GM12878 (cell line): ENCODE data around the gene SPATS2L. TPM values are rescaled to one million over a fixed set of nuclear protein-coding genes. Genes with fewer than 3 reads are reported as not detected.

Experiments
- ATAC-seq: fragments of 200-7000 bp; cut with Tn5 transposase; 3 replicates; pipeline ENCODE4 v1.9.1; 2020; ENCODE audit warnings: mild to moderate bottlenecking, moderate library complexity
- BruUV-seq: library from RNA; stranded (reverse); fragments of 400-500 nt; replicated peaks from 2 replicates; lab custom pipeline; 2021; lab: Mats Ljungman, UMichigan
- CTCF ChIA-PET: fragments of 300-600 bp; sonication (Branson Sonifier 250); formaldehyde crosslinking; extraction: SDS; loops from one replicate; lab custom pipeline; 2021; ENCODE audit warnings: inconsistent platforms; lab: Yijun Ruan, JAX
- POLR2A ChIA-PET: fragments of 350-600 bp; formaldehyde crosslinking; extraction: SDS; loops from one replicate; lab custom pipeline; 2021; ENCODE audit warnings: inconsistent platforms; lab: Charles Lee
- RAD21 ChIA-PET: fragments of 300-600 bp; sonication (Branson Sonifier 250); formaldehyde crosslinking; loops from one replicate; lab custom pipeline; 2023; ENCODE audit warnings: antibody characterized with exemption; ENCODE audit not compliant: unreplicated experiment; lab: Charles Lee
- SMC1A ChIA-PET: fragments of 300-600 bp; sonication (Branson Sonifier 250); formaldehyde crosslinking; loops from one replicate; lab custom pipeline; 2023; ENCODE audit not compliant: unreplicated experiment, uncharacterized antibody; lab: Charles Lee
- DNase-seq: peaks from one replicate; pipeline ENCODE4 v3.0.0-alpha.2; 2011; ENCODE audit warnings: low read depth, low spot score
- FAIRE-seq: peaks from 3 replicates; lab custom pipeline; 2011; peaks lifted over from hg19 to GRCh38; lab: Jason Lieb, UNC
- H2AFZ ChIP-seq: 2 replicates; pipeline ENCODE4 v1.6.0; 2011; ENCODE audit warnings: low read depth, low read length, control low read depth; ENCODE audit not compliant: control insufficient read depth
- H3K27ac ChIP-seq: 2 replicates; pipeline ENCODE4 v1.5.1; 2011; ENCODE audit warnings: control low read depth; ENCODE audit not compliant: control insufficient read depth, insufficient read depth
- H3K27me3 ChIP-seq, 2 experiments: replicated peaks in 1 of 2; 2 replicates each; pipeline versions ENCODE4 v1.6.0 to v1.6.1; 2011; ENCODE audit warnings: low read length in 1 of 2; ENCODE audit not compliant: control insufficient read depth in 2 of 2, insufficient read depth in 2 of 2
- H3K36me3 ChIP-seq, 2 experiments: 2 replicates each; pipeline ENCODE4 v1.5.1; 2011; ENCODE audit warnings: low read length in 1 of 2; ENCODE audit not compliant: control insufficient read depth in 2 of 2, insufficient read depth in 2 of 2
- H3K4me1 ChIP-seq: 2 replicates; pipeline ENCODE4 v1.6.1; 2011; ENCODE audit warnings: mild to moderate bottlenecking, low read length, moderate library complexity, mixed read lengths; ENCODE audit not compliant: control insufficient read depth, insufficient read depth
- H3K4me2 ChIP-seq: 2 replicates; pipeline ENCODE4 v1.6.0; 2011; ENCODE audit warnings: control low read depth; ENCODE audit not compliant: control insufficient read depth, insufficient read depth
- H3K4me3 ChIP-seq: fragments of 200-600 bp; sonication (generic); 2 replicates; pipeline ENCODE4 v1.5.1; 2016
- H3K79me2 ChIP-seq: 2 replicates; pipeline ENCODE4 v1.6.0; 2011; ENCODE audit warnings: low read length; ENCODE audit not compliant: control insufficient read depth, insufficient read depth
- H3K9ac ChIP-seq: 2 replicates; pipeline ENCODE4 v1.8.0; 2011; ENCODE audit warnings: low read length, control low read depth, mixed read lengths; ENCODE audit not compliant: control insufficient read depth, insufficient read depth
- H3K9me3 ChIP-seq: replicated peaks from 3 replicates; pipeline ENCODE4 v1.5.1; 2011; ENCODE audit warnings: mild to moderate bottlenecking, low read length; ENCODE audit not compliant: control insufficient read depth, insufficient read depth
- H4K20me1 ChIP-seq: 2 replicates; pipeline ENCODE4 v1.6.0; 2011; ENCODE audit not compliant: control insufficient read depth, insufficient read depth
- CHD2 ChIP-seq: IDR thresholded peaks from 2 replicates; pipeline ENCODE4 v1.6.1; 2011; ENCODE audit warnings: low read depth, low read length, improper control_type of control experiment, borderline replicate concordance
- CREB1 ChIP-seq: IDR thresholded peaks from 2 replicates; pipeline ENCODE4 v1.6.1; 2012; ENCODE audit warnings: low read depth, mild to moderate bottlenecking, inconsistent platforms
- ESRRA ChIP-seq: IDR thresholded peaks from 2 replicates; pipeline ENCODE4 v1.6.1; 2012; ENCODE audit warnings: mild to moderate bottlenecking, low read length, improper control_type of control experiment
- FOS ChIP-seq: IDR thresholded peaks from 3 replicates; pipeline ENCODE4 v1.6.1; 2011; ENCODE audit warnings: borderline replicate concordance; ENCODE audit not compliant: insufficient read length; ENCODE audit errors: extremely low read depth
- KDM1A ChIP-seq: fragments of 200-600 bp; sonication (generic); IDR thresholded peaks from 2 replicates; pipeline ENCODE4 v1.6.1; 2016; ENCODE audit warnings: borderline replicate concordance
- MEF2A ChIP-seq: IDR thresholded peaks from 2 replicates; pipeline ENCODE4 v1.6.1; 2011; ENCODE audit warnings: low read depth, mild to moderate bottlenecking, low read length, moderate library complexity; ENCODE audit not compliant: insufficient read depth
- NBN ChIP-seq: fragments of 450-650 bp; IDR thresholded peaks from 2 replicates; pipeline ENCODE4 v1.6.1; 2016
- NR2F1 ChIP-seq: fragments of 450-650 bp; conservative IDR thresholded peaks from 2 replicates; pipeline ENCODE4 v1.6.1; 2017; ENCODE audit warnings: mild to moderate bottlenecking
- POLR2AphosphoS5 ChIP-seq: IDR thresholded peaks from 2 replicates; pipeline ENCODE4 v1.6.1; 2011; ENCODE audit warnings: mild to moderate bottlenecking, low read length, inconsistent platforms
- RELA ChIP-seq: fragments of 450-650 bp; IDR thresholded peaks from 2 replicates; pipeline ENCODE4 v1.8.0; 2014; ENCODE audit warnings: borderline replicate concordance; ENCODE audit not compliant: partially characterized antibody
- STAT1 ChIP-seq: fragments of 450-650 bp; conservative IDR thresholded peaks from 2 replicates; pipeline ENCODE4 v1.6.1; 2014; ENCODE audit warnings: antibody characterized with exemption, mild to moderate bottlenecking
- SUZ12 ChIP-seq: fragments of 200-600 bp; sonication (generic); IDR thresholded peaks from one replicate; pipeline ENCODE4 v1.6.1; 2018; ENCODE audit warnings: antibody characterized with exemption, mild to moderate bottlenecking; ENCODE audit not compliant: unreplicated experiment
- TCF7 ChIP-seq: IDR thresholded peaks from 2 replicates; pipeline ENCODE4 v1.6.1; 2014; ENCODE audit warnings: antibody characterized with exemption, borderline replicate concordance
- ZNF384 ChIP-seq: IDR thresholded peaks from 2 replicates; pipeline ENCODE4 v1.6.1; 2012; ENCODE audit warnings: low read depth, mild to moderate bottlenecking, low read length, improper control_type of control experiment, borderline replicate concordance
- in situ Hi-C: fragments of 300-500 bp; cut with MboI; formaldehyde crosslinking; loops from 9 replicates; pipeline ENCODE4 v1.14.3; 2018; ENCODE audit warnings: mixed read lengths
- intact Hi-C: fragments of 100-400 bp; cut with micrococcal nuclease; formaldehyde crosslinking; loops from one replicate; pipeline ENCODE4 v1.14.2; 2022; ENCODE audit not compliant: unreplicated experiment
- polyA plus RNA-seq, 11 experiments: library from polyadenylated mRNA; depleted of rRNA in 4 of 11; unstranded in 6 of 11; stranded (reverse) in 5 of 11; fragments of >200 nt; fragmentation: Nextera tagmentation in 4 of 11; fragmentation: Illumina TruSeq in 1 of 11; extraction: Ambion mirVana in 4 of 11; extraction: Trizol in 1 of 11; gene quantifications; 1 replicate in 1 of 11; 2 replicates in 10 of 11; pipeline versions ENCODE4 v1.2.1 to v1.2.3, GENCODE V29; 2011 to 2016; ENCODE audit warnings: inconsistent platforms in 2 of 11, missing spikeins in 2 of 11, low read depth in 1 of 11
- total RNA-seq, 4 experiments: library from RNA; depleted of rRNA in 3 of 4; stranded (reverse); fragments of >200 nt in 3 of 4; fragmentation: Illumina TruSeq in 1 of 4; extraction: Trizol in 1 of 4; gene quantifications; 2 replicates each; pipeline versions ENCODE4 v1.2.1 to v1.2.3, GENCODE V29; 2013 to 2021
- TF ChIP-seq, protein P1 (sequence below): fragments of 450-650 bp; IDR thresholded peaks from 2 replicates; pipeline ENCODE4 v1.6.1; 2017; ENCODE audit warnings: mild to moderate bottlenecking, low read depth, inconsistent platforms; ENCODE audit not compliant: poor library complexity, severe bottlenecking
- TF ChIP-seq, protein P2 (sequence below): fragments of 450-650 bp; conservative IDR thresholded peaks from 2 replicates; pipeline ENCODE4 v1.6.1; 2017; ENCODE audit warnings: mild to moderate bottlenecking, moderate library complexity

SPATS2L gene
- total and polyA plus RNA-seq, 10 of the 15 experiments (the other 5 are each of a cell fraction or from before 2014, with no cell fraction given) = 5.2 to 30.0 (median 20.1) TPM

DNA sequence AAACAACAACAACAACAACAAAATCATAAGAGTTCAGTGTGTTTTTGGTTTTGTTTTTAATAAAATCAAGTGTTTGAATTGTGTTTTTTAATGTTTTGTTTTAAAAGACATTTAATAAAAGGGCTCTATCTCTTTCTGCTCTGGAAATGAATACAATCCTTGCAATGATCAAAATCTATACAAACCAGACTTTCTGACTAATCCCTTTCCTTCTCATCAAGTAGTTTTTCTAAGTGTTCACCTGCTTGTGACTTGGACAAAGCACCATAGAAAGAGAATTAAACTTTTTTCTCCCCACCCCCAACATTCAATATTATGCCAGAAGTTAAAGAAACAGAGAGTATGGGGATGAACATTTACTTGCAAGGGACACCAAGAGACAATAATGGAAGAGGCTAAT lies 142.0 kb downstream of the SPATS2L start:
- no peak for TF ChIP-seq MEF2A
- no peak for TF ChIP-seq SUZ12
- no peak for TF ChIP-seq ZNF384
- no peak for TF ChIP-seq POLR2AphosphoS5
- TF ChIP-seq KDM1A = no peak
- no peak for TF ChIP-seq NR2F1
- TF ChIP-seq, protein P1, sequence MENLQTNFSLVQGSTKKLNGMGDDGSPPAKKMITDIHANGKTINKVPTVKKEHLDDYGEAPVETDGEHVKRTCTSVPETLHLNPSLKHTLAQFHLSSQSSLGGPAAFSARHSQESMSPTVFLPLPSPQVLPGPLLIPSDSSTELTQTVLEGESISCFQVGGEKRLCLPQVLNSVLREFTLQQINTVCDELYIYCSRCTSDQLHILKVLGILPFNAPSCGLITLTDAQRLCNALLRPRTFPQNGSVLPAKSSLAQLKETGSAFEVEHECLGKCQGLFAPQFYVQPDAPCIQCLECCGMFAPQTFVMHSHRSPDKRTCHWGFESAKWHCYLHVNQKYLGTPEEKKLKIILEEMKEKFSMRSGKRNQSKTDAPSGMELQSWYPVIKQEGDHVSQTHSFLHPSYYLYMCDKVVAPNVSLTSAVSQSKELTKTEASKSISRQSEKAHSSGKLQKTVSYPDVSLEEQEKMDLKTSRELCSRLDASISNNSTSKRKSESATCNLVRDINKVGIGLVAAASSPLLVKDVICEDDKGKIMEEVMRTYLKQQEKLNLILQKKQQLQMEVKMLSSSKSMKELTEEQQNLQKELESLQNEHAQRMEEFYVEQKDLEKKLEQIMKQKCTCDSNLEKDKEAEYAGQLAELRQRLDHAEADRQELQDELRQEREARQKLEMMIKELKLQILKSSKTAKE = no peak
- no peak for TF ChIP-seq FOS
- TF ChIP-seq, protein P2, sequence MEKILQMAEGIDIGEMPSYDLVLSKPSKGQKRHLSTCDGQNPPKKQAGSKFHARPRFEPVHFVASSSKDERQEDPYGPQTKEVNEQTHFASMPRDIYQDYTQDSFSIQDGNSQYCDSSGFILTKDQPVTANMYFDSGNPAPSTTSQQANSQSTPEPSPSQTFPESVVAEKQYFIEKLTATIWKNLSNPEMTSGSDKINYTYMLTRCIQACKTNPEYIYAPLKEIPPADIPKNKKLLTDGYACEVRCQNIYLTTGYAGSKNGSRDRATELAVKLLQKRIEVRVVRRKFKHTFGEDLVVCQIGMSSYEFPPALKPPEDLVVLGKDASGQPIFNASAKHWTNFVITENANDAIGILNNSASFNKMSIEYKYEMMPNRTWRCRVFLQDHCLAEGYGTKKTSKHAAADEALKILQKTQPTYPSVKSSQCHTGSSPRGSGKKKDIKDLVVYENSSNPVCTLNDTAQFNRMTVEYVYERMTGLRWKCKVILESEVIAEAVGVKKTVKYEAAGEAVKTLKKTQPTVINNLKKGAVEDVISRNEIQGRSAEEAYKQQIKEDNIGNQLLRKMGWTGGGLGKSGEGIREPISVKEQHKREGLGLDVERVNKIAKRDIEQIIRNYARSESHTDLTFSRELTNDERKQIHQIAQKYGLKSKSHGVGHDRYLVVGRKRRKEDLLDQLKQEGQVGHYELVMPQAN = no peak
- TF ChIP-seq STAT1 = no peak
- TF ChIP-seq CREB1 = no peak
- no peak for TF ChIP-seq CHD2
- TF ChIP-seq ESRRA = no peak
- no peak for TF ChIP-seq TCF7
- TF ChIP-seq RELA = no peak
- no peak for TF ChIP-seq NBN
- ChIA-PET CTCF (interaction anchor here (0.7 to 7.2 kb wide), 4 partner anchors 8 to 695 kb away, joined by 3 to 68 read pairs (median 14); no protein-coding TSS in a partner anchor), POLR2A (interaction anchor here (1.0 kb wide), 1 partner anchor 31 kb away, joined by 3 read pairs; no protein-coding TSS in a partner anchor), SMC1A (interaction anchor here (0.7 to 5.2 kb wide), 11 partner anchors 8 to 468 kb away, joined by 3 to 28 read pairs (median 5); no protein-coding TSS in a partner anchor), RAD21 (interaction anchor here (1.2 to 2.3 kb wide), 2 partner anchors 19 to 23 kb away, joined by 3 to 13 read pairs; no protein-coding TSS in a partner anchor)
- Histone ChIP-seq H3K4me1 (0 out of 2 replicates have a peak, but pooled peaks cover 2% of the 10 kb centered on the region), H4K20me1 (no peaks in the 10 kb centered on the region), H3K27ac (no peak overlapping the region), H3K4me2 (no peak overlapping the region), H3K27me3 (no peaks in the 10 kb centered on the region), H3K9me3 (no peaks in the 10 kb centered on the region), H3K9ac (no peak overlapping the region), H2AFZ (no peak overlapping the region), H3K36me3 (no peaks in the 10 kb centered on the region; a peak in 1 of 4 replicates), H3K4me3 (no peak overlapping the region), H3K79me2 (no peaks in the 10 kb centered on the region)
- DNase-seq = no peak
- no peak for FAIRE-seq
- intact Hi-C loops (no loop called here), in situ Hi-C loops (no loop called here)
- ATAC-seq = no peak
- BruUV-seq = no TSS peak
